ENCODE results near the gene PILRA. TPM values are rescaled to one million over a fixed set of nuclear protein-coding genes. Genes with fewer than 3 reads are reported as not detected.
"Not testable (repeated sequence)": the region's sequence is repeated elsewhere in the genome, so short reads cannot be mapped to it uniquely, and the experiment has no call there.

The PILRA gene
- total and polyA plus RNA-seq, 2 experiments from 2014 or later, result 2.2 to 3.0 TPM

GRCh38 chr7:100346921-100347320 lies 26.4 kb upstream of the PILRA start:
- Histone ChIP-seq H3K27me3 (no peaks in the 10 kb centered on the region), H3K4me3 (no peak overlapping the region), H4K20me1 (ENCODE audit: insufficient read depth, poor library complexity, severe bottlenecking) (peaks cover 9% of the 10 kb centered on the region), H3K9me3 (ENCODE audit: low read depth) (no peaks in the 10 kb centered on the region), H3K9me2 (replicated peaks; ENCODE audit: insufficient read depth) (no peaks in the 10 kb centered on the region), H3K79me2 (peaks cover 7% of the 10 kb centered on the region), H3K4me2 (no peak overlapping the region), H3K27ac (no peak overlapping the region), H2AFZ (no peak overlapping the region), H3K36me3 (replicated peaks; ENCODE audit: insufficient read depth, low read depth) (no peaks in the 10 kb centered on the region), H3K4me1 (ENCODE audit: insufficient read depth) (peaks cover 3% of the 10 kb centered on the region)
- TF ChIP-seq CTCF (IDR thresholded peaks at IDR 0.05; ENCODE audit: poor library complexity), result no peak
- TF ChIP-seq EZH2phosphoT487 (IDR thresholded peaks at IDR 0.05; ENCODE audit: low read depth, severe bottlenecking, unreplicated experiment), result no peak
- TF ChIP-seq EZH2 (IDR thresholded peaks at IDR 0.05; ENCODE audit: borderline replicate concordance), result no peak
- no peak for DNase-seq (ENCODE audit: low spot score)

- H4K20me1 ChIP-seq (ENCODE audit: insufficient read depth, poor library complexity, severe bottlenecking), result peaks cover 3% of the 10 kb centered on the region
- H3K27me3 ChIP-seq, result no peaks in the 10 kb centered on the region
- no peaks in the 10 kb centered on the region for H3K79me2 ChIP-seq
- no peak overlapping the region for H2AFZ ChIP-seq
- no peaks in the 10 kb centered on the region for H3K9me3 ChIP-seq (ENCODE audit: low read depth)
- no peak overlapping the region for H3K4me3 ChIP-seq
- H3K4me1 ChIP-seq (ENCODE audit: insufficient read depth), result peaks cover 3% of the 10 kb centered on the region
- H3K4me2 ChIP-seq, result no peak overlapping the region
- no peaks in the 10 kb centered on the region for H3K9me2 ChIP-seq (replicated peaks; ENCODE audit: insufficient read depth)
- no peaks in the 10 kb centered on the region for H3K36me3 ChIP-seq (replicated peaks; ENCODE audit: insufficient read depth, low read depth)
- no peak for TF ChIP-seq EZH2phosphoT487 (IDR thresholded peaks at IDR 0.05; ENCODE audit: low read depth, severe bottlenecking, unreplicated experiment)
- no peak for TF ChIP-seq EZH2 (IDR thresholded peaks at IDR 0.05; ENCODE audit: borderline replicate concordance)
- TF ChIP-seq CTCF (IDR thresholded peaks at IDR 0.05; ENCODE audit: poor library complexity), result no peak
- H3K27ac ChIP-seq, result no peak overlapping the region
- no peak for DNase-seq (ENCODE audit: low spot score)
Observed at GRCh38 chr7:100348805-100349204, 24.5 kb upstream of the PILRA start.

- no peak overlapping the region for H3K4me3 ChIP-seq
- no peaks in the 10 kb centered on the region for H3K79me2 ChIP-seq
- H3K27ac ChIP-seq, result no peak overlapping the region
- no peak for TF ChIP-seq CTCF (IDR thresholded peaks at IDR 0.05; ENCODE audit: poor library complexity)
- no peak for TF ChIP-seq EZH2 (IDR thresholded peaks at IDR 0.05; ENCODE audit: borderline replicate concordance)
- TF ChIP-seq EZH2phosphoT487 (IDR thresholded peaks at IDR 0.05; ENCODE audit: low read depth, severe bottlenecking, unreplicated experiment), result no peak
- H3K27me3 ChIP-seq, result no peaks in the 10 kb centered on the region
- 96% methylated on average over 6 of the region's 6 CpGs for WGBS (ENCODE audit: low lambda C conversion rate, missing lambda C conversion rate)
- no peaks in the 10 kb centered on the region for H3K9me3 ChIP-seq (ENCODE audit: low read depth)
- H2AFZ ChIP-seq, result no peak overlapping the region
- H3K4me2 ChIP-seq, result no peak overlapping the region
- peaks cover 3% of the 10 kb centered on the region for H4K20me1 ChIP-seq (ENCODE audit: insufficient read depth, poor library complexity, severe bottlenecking)
- H3K36me3 ChIP-seq (replicated peaks; ENCODE audit: insufficient read depth, low read depth), result no peaks in the 10 kb centered on the region
- no peaks in the 10 kb centered on the region for H3K9me2 ChIP-seq (replicated peaks; ENCODE audit: insufficient read depth)
- no peak for DNase-seq (ENCODE audit: low spot score)
- H3K4me1 ChIP-seq (ENCODE audit: insufficient read depth), result peaks cover under 1% of the 10 kb centered on the region
Observed at GRCh38 chr7:100349757-100350156, 23.5 kb upstream of the PILRA start.

- TF ChIP-seq CTCF (IDR thresholded peaks at IDR 0.05; ENCODE audit: poor library complexity) (no peak), EZH2phosphoT487 (IDR thresholded peaks at IDR 0.05; ENCODE audit: low read depth, severe bottlenecking, unreplicated experiment) (no peak), EZH2 (IDR thresholded peaks at IDR 0.05; ENCODE audit: borderline replicate concordance) (no peak)
- Histone ChIP-seq H3K4me1 (ENCODE audit: insufficient read depth) (no peaks in the 10 kb centered on the region), H3K9me2 (replicated peaks; ENCODE audit: insufficient read depth) (no peaks in the 10 kb centered on the region), H3K4me3 (no peak overlapping the region), H4K20me1 (ENCODE audit: insufficient read depth, poor library complexity, severe bottlenecking) (no peaks in the 10 kb centered on the region), H3K36me3 (replicated peaks; ENCODE audit: insufficient read depth, low read depth) (no peaks in the 10 kb centered on the region), H3K27ac (no peak overlapping the region), H3K79me2 (no peaks in the 10 kb centered on the region), H3K4me2 (no peak overlapping the region), H3K9me3 (ENCODE audit: low read depth) (no peaks in the 10 kb centered on the region), H3K27me3 (no peaks in the 10 kb centered on the region), H2AFZ (no peak overlapping the region)
- no peak for DNase-seq (ENCODE audit: low spot score)
- 91% methylated on average over 5 of the region's 6 CpGs for WGBS (ENCODE audit: low lambda C conversion rate, missing lambda C conversion rate)
Observed at GRCh38 chr7:100351657-100352058, 21.6 kb upstream of the PILRA start.

GRCh38 chr7:100352230-100352781 lies 21.0 kb upstream of the PILRA start:
- H4K20me1 ChIP-seq (ENCODE audit: insufficient read depth, poor library complexity, severe bottlenecking); H3K9me2 ChIP-seq (replicated peaks; ENCODE audit: insufficient read depth); H3K27me3 ChIP-seq; H2AFZ ChIP-seq; H3K79me2 ChIP-seq; H3K4me2 ChIP-seq; H3K27ac ChIP-seq; H3K36me3 ChIP-seq (replicated peaks; ENCODE audit: insufficient read depth, low read depth); DNase-seq (ENCODE audit: low spot score); H3K4me3 ChIP-seq; H3K4me1 ChIP-seq (ENCODE audit: insufficient read depth); H3K9me3 ChIP-seq (ENCODE audit: low read depth): not testable (repeated sequence)
- 91% methylated on average over 17 of the region's 18 CpGs for WGBS (ENCODE audit: low lambda C conversion rate, missing lambda C conversion rate)

All from hepatocyte (in vitro differentiated cells).